WTC11 (cell line): ENCODE results near the gene GABBR2. TPM values are rescaled to one million over a fixed set of nuclear protein-coding genes. Genes with fewer than 3 reads are reported as not detected.

Source experiments
- ATAC-seq: fragments of 200-7000 bp; cut with Tn5 transposase; 2 replicates; pipeline ENCODE4 v1.10.0; 2021; ENCODE audit warnings: mild to moderate bottlenecking, moderate library complexity
- CTCF ChIA-PET: fragments of 300-600 bp; sonication (Branson Sonifier 250); formaldehyde crosslinking; loops from one replicate; lab custom pipeline; 2021; ENCODE audit warnings: antibody characterized with exemption; lab: Charles Lee
- POLR2A ChIA-PET: fragments of 350-600 bp; sonication (Branson Sonifier 250); formaldehyde crosslinking; loops from one replicate; lab custom pipeline; 2021; ENCODE audit warnings: antibody characterized with exemption; lab: Charles Lee
- DNase-seq: peaks from one replicate; pipeline ENCODE4 v3.0.0; 2021; ENCODE audit warnings: low spot score
- H3K27ac Mint-ChIP-seq: 2 replicates; pipeline ENCODE4 v1.8.0; 2021; ENCODE audit warnings: mixed read lengths
- H3K27me3 Mint-ChIP-seq: 2 replicates; pipeline ENCODE4 v1.8.0; 2021; ENCODE audit warnings: low read depth, mild to moderate bottlenecking, moderate library complexity, mixed read lengths
- H3K36me3 Mint-ChIP-seq: 2 replicates; pipeline ENCODE4 v1.8.0; 2021; ENCODE audit warnings: mixed read lengths
- H3K4me1 Mint-ChIP-seq: 2 replicates; pipeline ENCODE4 v1.8.0; 2022; ENCODE audit warnings: mixed read lengths
- H3K4me3 Mint-ChIP-seq: 2 replicates; pipeline ENCODE4 v1.8.0; 2021; ENCODE audit warnings: mild to moderate bottlenecking, moderate library complexity, mixed read lengths
- H3K9me3 Mint-ChIP-seq: 2 replicates; pipeline ENCODE4 v1.8.0; 2021; ENCODE audit warnings: mixed read lengths
- ARID4B ChIP-seq: sonication (generic); formaldehyde crosslinking; IDR thresholded peaks from 2 replicates; pipeline ENCODE4 v1.8.0; 2023; ENCODE audit warnings: missing genetic modification reagents, mild to moderate bottlenecking, borderline replicate concordance
- ATF6 ChIP-seq: sonication (generic); formaldehyde crosslinking; IDR thresholded peaks from 2 replicates; pipeline ENCODE4 v1.8.1; 2023; ENCODE audit warnings: mild to moderate bottlenecking, missing genetic modification reagents
- ESRRA ChIP-seq: sonication (generic); formaldehyde crosslinking; IDR thresholded peaks from 2 replicates; pipeline ENCODE4 v1.8.1; 2022; ENCODE audit warnings: mild to moderate bottlenecking, missing genetic modification reagents, borderline replicate concordance
- ETV6 ChIP-seq: sonication (generic); formaldehyde crosslinking; IDR thresholded peaks from 2 replicates; pipeline ENCODE4 v1.8.1; 2022; ENCODE audit warnings: mild to moderate bottlenecking, missing genetic modification reagents
- FOXP4 ChIP-seq: sonication (generic); formaldehyde crosslinking; IDR thresholded peaks from 2 replicates; pipeline ENCODE4 v1.8.0; 2022; ENCODE audit warnings: mild to moderate bottlenecking, missing genetic modification reagents
- HMGA2 ChIP-seq: fragments of 250-450 bp; sonication (Bioruptor Pico); IDR thresholded peaks from 2 replicates; pipeline ENCODE4 v1.4.0; 2021; ENCODE audit warnings: mild to moderate bottlenecking, moderate library complexity
- JAZF1 ChIP-seq: fragments of 250-450 bp; sonication (Bioruptor Pico); IDR thresholded peaks from 2 replicates; pipeline ENCODE4 v1.9.0; 2021; ENCODE audit warnings: moderate library complexity, mild to moderate bottlenecking, inconsistent platforms
- NFYB ChIP-seq: sonication (generic); formaldehyde crosslinking; conservative IDR thresholded peaks from 2 replicates; pipeline ENCODE4 v1.8.0; 2022; ENCODE audit warnings: low read depth, missing genetic modification reagents
- NR1H2 ChIP-seq: sonication (generic); formaldehyde crosslinking; IDR thresholded peaks from 2 replicates; pipeline ENCODE4 v1.9.0; 2021; ENCODE audit warnings: mild to moderate bottlenecking, moderate library complexity, missing genetic modification reagents
- NR3C1 ChIP-seq: sonication (generic); formaldehyde crosslinking; conservative IDR thresholded peaks from 2 replicates; pipeline ENCODE4 v1.8.1; 2023; ENCODE audit warnings: low read depth, mild to moderate bottlenecking, missing genetic modification reagents
- OVOL2 ChIP-seq: fragments of 250-450 bp; sonication (Bioruptor Pico); IDR thresholded peaks from 2 replicates; pipeline ENCODE4 v1.9.0; 2021; ENCODE audit warnings: mild to moderate bottlenecking, borderline replicate concordance
- PRRX2 ChIP-seq: fragments of 250-450 bp; sonication (Bioruptor Pico); IDR thresholded peaks from 2 replicates; pipeline ENCODE4 v1.8.0; 2021; ENCODE audit warnings: mild to moderate bottlenecking
- RELA ChIP-seq: sonication (generic); formaldehyde crosslinking; IDR thresholded peaks from 2 replicates; pipeline ENCODE4 v1.8.1; 2022; ENCODE audit warnings: missing genetic modification reagents, mild to moderate bottlenecking, borderline replicate concordance
- STAT6 ChIP-seq: sonication (generic); formaldehyde crosslinking; conservative IDR thresholded peaks from 2 replicates; pipeline ENCODE4 v1.8.1; 2023; ENCODE audit warnings: mild to moderate bottlenecking, low read depth, missing genetic modification reagents, moderate library complexity
- USF2 ChIP-seq: sonication (generic); formaldehyde crosslinking; IDR thresholded peaks from 2 replicates; pipeline ENCODE4 v1.8.1; 2023; ENCODE audit warnings: mild to moderate bottlenecking, missing genetic modification reagents, moderate library complexity
- ZBTB21 ChIP-seq: sonication (generic); formaldehyde crosslinking; IDR thresholded peaks from 2 replicates; pipeline ENCODE4 v1.8.1; 2023; ENCODE audit warnings: mild to moderate bottlenecking, missing genetic modification reagents, borderline replicate concordance
- ZNF232 ChIP-seq: sonication (generic); formaldehyde crosslinking; IDR thresholded peaks from 2 replicates; pipeline ENCODE4 v1.8.0; 2022; ENCODE audit warnings: mild to moderate bottlenecking, missing genetic modification reagents
- ZNF281 ChIP-seq: sonication (generic); formaldehyde crosslinking; IDR thresholded peaks from 2 replicates; pipeline ENCODE4 v1.8.0; 2023; ENCODE audit warnings: mild to moderate bottlenecking, missing genetic modification reagents
- ZNF317 ChIP-seq: sonication (generic); formaldehyde crosslinking; IDR thresholded peaks from 2 replicates; pipeline ENCODE4 v1.8.1; 2023; ENCODE audit warnings: low read depth, mild to moderate bottlenecking, moderate library complexity, missing genetic modification reagents, borderline replicate concordance
- ZNF416 ChIP-seq: fragments of 250-450 bp; sonication (Bioruptor Pico); IDR thresholded peaks from 2 replicates; pipeline ENCODE4 v1.9.0; 2021; ENCODE audit warnings: mild to moderate bottlenecking, inconsistent platforms
- ZSCAN18 ChIP-seq: fragments of 250-450 bp; sonication (Bioruptor Pico); IDR thresholded peaks from 2 replicates; pipeline ENCODE4 v2.1.2; 2022; ENCODE audit warnings: mild to moderate bottlenecking, moderate library complexity
- total RNA-seq: library from RNA; stranded (reverse); gene quantifications from 3 replicates; pipeline ENCODE4 v1.2.3, GENCODE V29; 2021

The GABBR2 gene
- total RNA-seq, 1 experiment from 2014 or later = 0.92 TPM

GRCh38 chr9:98692392-98692791 is 16.3 kb downstream of the GABBR2 start:
- no peaks in the 10 kb centered on the region for H3K36me3 Mint-ChIP-seq
- CTCF ChIA-PET = interaction anchor here (1.9 kb wide), 1 partner anchor 14 kb away, joined by 9 read pairs; no protein-coding TSS in a partner anchor

GRCh38 chr9:98691890-98692289 is 16.8 kb downstream of the GABBR2 start:
- POLR2A ChIA-PET = no interaction called here
- no peaks in the 10 kb centered on the region for H3K27me3 Mint-ChIP-seq
- DNase-seq (no peak), ATAC-seq (no peak)
- CTCF ChIA-PET = interaction anchor here (1.9 kb wide), 1 partner anchor 14 kb away, joined by 9 read pairs; no protein-coding TSS in a partner anchor
- H3K4me1 Mint-ChIP-seq = peaks cover 3% of the 10 kb centered on the region; the same call in 1 of the 2 replicates
- no peak overlapping the region for H3K4me3 Mint-ChIP-seq
- no peaks in the 10 kb centered on the region for H3K9me3 Mint-ChIP-seq
- H3K27ac Mint-ChIP-seq = no peak overlapping the region
- H3K36me3 Mint-ChIP-seq = no peaks in the 10 kb centered on the region
- TF ChIP-seq STAT6 (CRISPR knock-in tag) (no peak), JAZF1 (CRISPR knock-in tag) (no peak), NR1H2 (CRISPR knock-in tag) (no peak), ZBTB21 (no peak), HMGA2 (no peak), FOXP4 (CRISPR knock-in tag) (no peak), ETV6 (CRISPR knock-in tag) (no peak), ZNF281 (no peak), ZSCAN18 (CRISPR knock-in tag) (no peak), ZNF416 (CRISPR knock-in tag) (no peak), OVOL2 (CRISPR knock-in tag) (no peak), PRRX2 (CRISPR knock-in tag) (no peak), ATF6 (CRISPR knock-in tag) (no peak), NR3C1 (CRISPR knock-in tag) (no peak), ZNF232 (CRISPR knock-in tag) (no peak), USF2 (CRISPR knock-in tag) (no peak), RELA (CRISPR knock-in tag) (no peak), ARID4B (CRISPR knock-in tag) (no peak)

More at GRCh38 chr9:98692392-98692791, 16.3 kb downstream of the GABBR2 start:
- DNase-seq = no peak
- no peak for ATAC-seq
- TF ChIP-seq NFYB (CRISPR knock-in tag) = no peak
- TF ChIP-seq ESRRA = no peak
- no peak for TF ChIP-seq ZNF317 (CRISPR knock-in tag)
- no peaks in the 10 kb centered on the region for H3K9me3 Mint-ChIP-seq
- no peak overlapping the region for H3K27ac Mint-ChIP-seq
- POLR2A ChIA-PET = no interaction called here
- no peak overlapping the region for H3K4me3 Mint-ChIP-seq
- H3K4me1 Mint-ChIP-seq = no peaks in the 10 kb centered on the region
- H3K27me3 Mint-ChIP-seq = no peaks in the 10 kb centered on the region
